OCI-LY1 (cell line): ENCODE measurements around the gene ARID5B.

Source experiments
- H2AFZ ChIP-seq: fragments of 200-600 bp; sonication (generic), shearing (Covaris generic); 2 replicates; pipeline ENCODE4 v1.6.0; 2014; ENCODE audit warnings: antibody characterized with exemption, mild to moderate bottlenecking, low read length
- H3F3A ChIP-seq: fragments of 200-600 bp; sonication (generic), shearing (Covaris generic); 2 replicates; pipeline ENCODE4 v1.6.0; 2014; ENCODE audit warnings: mild to moderate bottlenecking, antibody characterized with exemption, low read length, moderate library complexity; ENCODE audit not compliant: insufficient read depth
- H3K27ac ChIP-seq: fragments of 200-600 bp; sonication (generic); 2 replicates; pipeline ENCODE4 v1.5.1; 2014; ENCODE audit warnings: low read length, mixed run types, mild to moderate bottlenecking, low read depth; ENCODE audit not compliant: poor library complexity, severe bottlenecking
- H3K27me3 ChIP-seq: fragments of 200-600 bp; sonication (generic); 2 replicates; pipeline ENCODE4 v1.6.0; 2014; ENCODE audit warnings: antibody characterized with exemption, mild to moderate bottlenecking, low read length, moderate library complexity; ENCODE audit not compliant: insufficient read depth
- H3K36me3 ChIP-seq: fragments of 200-600 bp; sonication (generic); 2 replicates; pipeline ENCODE4 v1.6.1; 2014; ENCODE audit warnings: mild to moderate bottlenecking, antibody characterized with exemption, low read length, moderate library complexity, mixed read lengths; ENCODE audit not compliant: insufficient read depth
- H3K4me1 ChIP-seq: fragments of 200-600 bp; sonication (generic); 2 replicates; pipeline ENCODE4 v1.5.1; 2014; ENCODE audit warnings: mild to moderate bottlenecking, low read length, moderate library complexity; ENCODE audit not compliant: insufficient read depth, severe bottlenecking
- H3K4me2 ChIP-seq: fragments of 200-600 bp; sonication (generic), shearing (Covaris generic); 2 replicates; pipeline ENCODE4 v1.6.1; 2014; ENCODE audit warnings: low read length
- H3K4me3 ChIP-seq: fragments of 200-600 bp; sonication (generic); 2 replicates; pipeline ENCODE4 v1.5.1; 2014; ENCODE audit warnings: low read length, low read depth, mild to moderate bottlenecking, mixed read lengths; ENCODE audit not compliant: poor library complexity, severe bottlenecking
- H3K79me2 ChIP-seq: fragments of 200-600 bp; shearing (Covaris generic); 2 replicates; pipeline ENCODE4 v1.6.1; 2016; ENCODE audit warnings: mixed run types, low read length, mixed read lengths; ENCODE audit not compliant: insufficient read depth
- H3K9ac ChIP-seq: fragments of 200-600 bp; sonication (generic), shearing (Covaris generic); 2 replicates; pipeline ENCODE4 v1.6.1; 2014; ENCODE audit warnings: mild to moderate bottlenecking, low read length, mixed read lengths
- H3K9me2 ChIP-seq: fragments of 200-600 bp; sonication (generic), shearing (Covaris generic); 2 replicates; pipeline ENCODE4 v1.6.1; 2014; ENCODE audit warnings: low read depth, mild to moderate bottlenecking, low read length, mixed read lengths
- H3K9me3 ChIP-seq: fragments of 200-600 bp; shearing (Covaris generic); 2 replicates; pipeline ENCODE4 v1.6.1; 2014; ENCODE audit warnings: low read length, mixed read lengths
- H4K20me1 ChIP-seq: fragments of 200-600 bp; sonication (generic), shearing (Covaris generic); 2 replicates; pipeline ENCODE4 v1.6.0; 2016; ENCODE audit warnings: mild to moderate bottlenecking, low read length; ENCODE audit not compliant: insufficient read depth
- CTCF ChIP-seq: fragments of 200-600 bp; sonication (generic), shearing (Covaris generic); IDR thresholded peaks from 2 replicates; pipeline ENCODE4 v1.5.1; 2017; ENCODE audit warnings: mild to moderate bottlenecking, antibody characterized with exemption, low read length, moderate library complexity, mixed read lengths
- EZH2 ChIP-seq: fragments of 200-600 bp; sonication (generic), shearing (Covaris generic); IDR thresholded peaks from 2 replicates; pipeline ENCODE4 v1.8.0; 2017; ENCODE audit warnings: borderline replicate concordance, mixed run types, mild to moderate bottlenecking, antibody characterized with exemption, low read length, moderate library complexity, mixed read lengths

ARID5B gene

GRCh38 chr10:61900829-61901792 lies at the start of gene ARID5B:
ARID5B (plus strand) TSS chr10:61901699; CDS start chr10:61901710, 11 bp downstream.
- Histone ChIP-seq H2AFZ (peak within 1 kb of the TSS; percentile 81; the same call in 1 of the 2 replicates), H3K9me3 (no peaks in the 10 kb centered on the region), H3K27ac (peak within 1 kb of the TSS; percentile 98), H3K4me1 (peaks cover 58% of the 10 kb centered on the region), H3F3A (0 out of 2 replicates have a peak, but pooled peaks cover 3% of the 10 kb centered on the region), H3K79me2 (peaks cover 27% of the 10 kb centered on the region), H3K9me2 (no peaks in the 10 kb centered on the region), H3K4me3 (peak within 1 kb of the TSS; percentile 90), H3K9ac (peak within 1 kb of the TSS; percentile 90), H3K4me2 (peak within 1 kb of the TSS; percentile 82), H3K27me3 (no peaks in the 10 kb centered on the region), H4K20me1 (no peaks in the 10 kb centered on the region), H3K36me3 (peaks cover 5% of the 10 kb centered on the region; the same call in 1 of the 2 replicates)
- TF ChIP-seq CTCF (no peak), EZH2 (no peak)

DNA sequence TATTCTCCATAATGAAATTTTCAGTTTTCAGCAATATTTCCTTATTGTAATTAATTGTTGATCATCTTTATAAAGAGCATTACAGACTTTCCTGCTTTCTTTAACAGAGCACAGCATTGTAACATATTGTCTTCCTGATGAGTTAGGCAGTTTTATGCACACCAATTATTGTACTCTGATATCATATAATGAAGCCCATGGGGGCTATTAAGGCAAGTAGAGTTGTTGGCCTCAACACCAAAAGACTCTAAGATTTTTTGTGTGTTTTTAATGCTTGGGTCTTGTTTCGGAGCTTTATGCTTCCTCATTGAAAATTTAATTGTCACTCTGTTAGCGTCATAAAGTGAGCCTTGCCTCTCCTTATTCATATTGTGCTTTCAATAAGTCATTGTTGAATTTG lies 49.2 kb upstream of the ARID5B start:
- Histone ChIP-seq H3K9ac (no peak overlapping the region), H4K20me1 (no peaks in the 10 kb centered on the region), H3K79me2 (no peaks in the 10 kb centered on the region), H3K4me3 (no peak overlapping the region), H3K4me1 (no peaks in the 10 kb centered on the region), H3K27me3 (no peaks in the 10 kb centered on the region; the same call in 1 of the 2 replicates), H3K9me3 (no peaks in the 10 kb centered on the region), H3K36me3 (no peaks in the 10 kb centered on the region), H3K27ac (no peak overlapping the region), H2AFZ (no peak overlapping the region), H3K4me2 (no peak overlapping the region), H3F3A (no peaks in the 10 kb centered on the region), H3K9me2 (no peaks in the 10 kb centered on the region)
- TF ChIP-seq EZH2 (no peak), CTCF (no peak)

GRCh38 chr10:61855771-61856170 lies 45.7 kb upstream of the ARID5B start:
- Histone ChIP-seq H2AFZ (no peak overlapping the region), H3K4me1 (no peaks in the 10 kb centered on the region), H3K36me3 (no peaks in the 10 kb centered on the region), H3K4me3 (no peak overlapping the region), H3K9me3 (no peaks in the 10 kb centered on the region), H3K4me2 (no peak overlapping the region), H3K79me2 (no peaks in the 10 kb centered on the region), H3K27me3 (0 out of 2 replicates have a peak, but pooled peaks cover 4% of the 10 kb centered on the region), H3K27ac (no peak overlapping the region), H3K9ac (no peak overlapping the region), H3F3A (no peaks in the 10 kb centered on the region), H4K20me1 (no peaks in the 10 kb centered on the region), H3K9me2 (no peaks in the 10 kb centered on the region)
- TF ChIP-seq CTCF (no peak), EZH2 (no peak)
